ENCODE results near the gene ZNF830.

GRCh38 chr17:34999456-34999855, 38.1 kb downstream of the ZNF830 start:
- TF ChIP-seq ZNF740 (CRISPR knock-in tag; IDR thresholded peaks at IDR 0.05) (no peak), HMG20B (CRISPR knock-in tag; conservative IDR thresholded peaks at IDR 0.05) (no peak), POLR2A (IDR thresholded peaks at IDR 0.05; ENCODE audit: insufficient read depth in 1 of 2, low read depth in 2 of 2, low read length in 2 of 2) (no peak), ZBTB7B (CRISPR knock-in tag; IDR thresholded peaks at IDR 0.05) (no peak), ZSCAN29 (CRISPR knock-in tag; conservative IDR thresholded peaks at IDR 0.05) (no peak), BCLAF1 (IDR thresholded peaks at IDR 0.05) (no peak), SKI (IDR thresholded peaks at IDR 0.05; ENCODE audit: partially characterized antibody) (no peak), HDAC6 (IDR thresholded peaks at IDR 0.05; ENCODE audit: low read depth, low read length) (no peak), TCF12 (IDR thresholded peaks at IDR 0.05) (no peak), TCF12 (CRISPR knock-in tag; IDR thresholded peaks at IDR 0.05) (no peak), CTCF (CRISPR knock-in tag; IDR thresholded peaks at IDR 0.05) (no peak), TAF1 (CRISPR knock-in tag; IDR thresholded peaks at IDR 0.05) (no peak), GABPB1 (CRISPR knock-in tag; IDR thresholded peaks at IDR 0.05) (no peak), ZNF101 (CRISPR knock-in tag; IDR thresholded peaks at IDR 0.05; ENCODE audit: borderline replicate concordance, low read depth) (no peak), FOXA1 (IDR thresholded peaks at IDR 0.05) (no peak), FOXA1 (CRISPR knock-in tag; IDR thresholded peaks at IDR 0.05) (no peak)
